Nephron progenitor cell (in vitro differentiated cells): Measurements from ENCODE around the gene ENKD1.

Experiments used
- DNase-seq: peaks from one replicate; pipeline ENCODE4 v3.0.0; 2021
- H3K27ac Mint-ChIP-seq: 2 replicates; pipeline ENCODE4 v1.8.0; 2021; ENCODE audit warnings: mild to moderate bottlenecking, moderate library complexity, mixed read lengths
- H3K27me3 Mint-ChIP-seq: 2 replicates; pipeline ENCODE4 v1.8.0; 2021; ENCODE audit warnings: mild to moderate bottlenecking, low read depth, mixed read lengths; ENCODE audit not compliant: poor library complexity
- H3K36me3 Mint-ChIP-seq: 2 replicates; pipeline ENCODE4 v1.8.0; 2021; ENCODE audit warnings: low read depth, mixed read lengths
- H3K4me1 Mint-ChIP-seq: 2 replicates; pipeline ENCODE4 v1.8.0; 2021; ENCODE audit warnings: mixed read lengths
- H3K4me3 Mint-ChIP-seq: 2 replicates; pipeline ENCODE4 v1.8.0; 2021; ENCODE audit warnings: mild to moderate bottlenecking, moderate library complexity, mixed read lengths
- H3K9me3 Mint-ChIP-seq: 2 replicates; pipeline ENCODE4 v1.8.0; 2021; ENCODE audit warnings: mild to moderate bottlenecking, moderate library complexity, mixed read lengths
- TF ChIP-seq, protein P1 (sequence below): fragments of 200-600 bp; sonication (generic); IDR thresholded peaks from 2 replicates; pipeline ENCODE4 v1.5.0; 2021; ENCODE audit warnings: antibody characterized with exemption

Gene ENKD1

DNA sequence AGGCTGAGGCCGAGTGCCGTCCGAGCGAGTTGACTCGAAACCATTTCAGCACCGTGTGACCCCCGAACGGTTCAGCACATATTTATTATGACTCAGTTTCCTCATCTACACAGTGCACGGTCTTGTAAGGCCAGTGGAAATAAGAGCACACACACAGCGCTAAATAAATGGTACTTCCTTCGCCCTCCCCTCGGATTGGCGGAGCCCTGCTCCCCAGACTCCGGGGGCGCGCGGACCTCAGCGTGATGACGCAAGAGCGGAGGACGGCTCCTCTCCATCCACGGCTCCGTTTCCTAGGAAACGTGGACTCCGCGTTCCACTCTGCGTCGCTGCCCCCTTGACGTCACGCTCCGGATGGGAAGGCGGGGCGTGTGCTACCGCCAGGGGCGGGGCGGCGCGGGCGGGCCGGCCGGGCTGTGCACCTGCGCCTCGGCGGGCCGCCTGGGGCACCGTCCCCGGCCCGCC is 6.0 kb downstream of the ENKD1 start, which contains the start of gene PARD6A:
Gene PARD6A (plus strand): TSS at position 397 of the 465 bp plus-strand sequence. CDS start 79 bp downstream, outside the sequence.
- Mint-ChIP-seq H3K36me3 (peaks cover 15% of the 10 kb centered on the region), H3K9me3 (no peaks in the 10 kb centered on the region), H3K4me3 (peak within 1 kb of the TSS; percentile 92), H3K27ac (peak within 1 kb of the TSS; percentile 99), H3K27me3 (peaks cover 26% of the 10 kb centered on the region), H3K4me1 (peaks cover 36% of the 10 kb centered on the region)
- DNase-seq, result peak; percentile 87
- TF ChIP-seq, protein P1, sequence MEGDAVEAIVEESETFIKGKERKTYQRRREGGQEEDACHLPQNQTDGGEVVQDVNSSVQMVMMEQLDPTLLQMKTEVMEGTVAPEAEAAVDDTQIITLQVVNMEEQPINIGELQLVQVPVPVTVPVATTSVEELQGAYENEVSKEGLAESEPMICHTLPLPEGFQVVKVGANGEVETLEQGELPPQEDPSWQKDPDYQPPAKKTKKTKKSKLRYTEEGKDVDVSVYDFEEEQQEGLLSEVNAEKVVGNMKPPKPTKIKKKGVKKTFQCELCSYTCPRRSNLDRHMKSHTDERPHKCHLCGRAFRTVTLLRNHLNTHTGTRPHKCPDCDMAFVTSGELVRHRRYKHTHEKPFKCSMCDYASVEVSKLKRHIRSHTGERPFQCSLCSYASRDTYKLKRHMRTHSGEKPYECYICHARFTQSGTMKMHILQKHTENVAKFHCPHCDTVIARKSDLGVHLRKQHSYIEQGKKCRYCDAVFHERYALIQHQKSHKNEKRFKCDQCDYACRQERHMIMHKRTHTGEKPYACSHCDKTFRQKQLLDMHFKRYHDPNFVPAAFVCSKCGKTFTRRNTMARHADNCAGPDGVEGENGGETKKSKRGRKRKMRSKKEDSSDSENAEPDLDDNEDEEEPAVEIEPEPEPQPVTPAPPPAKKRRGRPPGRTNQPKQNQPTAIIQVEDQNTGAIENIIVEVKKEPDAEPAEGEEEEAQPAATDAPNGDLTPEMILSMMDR, result no peak

DNA sequence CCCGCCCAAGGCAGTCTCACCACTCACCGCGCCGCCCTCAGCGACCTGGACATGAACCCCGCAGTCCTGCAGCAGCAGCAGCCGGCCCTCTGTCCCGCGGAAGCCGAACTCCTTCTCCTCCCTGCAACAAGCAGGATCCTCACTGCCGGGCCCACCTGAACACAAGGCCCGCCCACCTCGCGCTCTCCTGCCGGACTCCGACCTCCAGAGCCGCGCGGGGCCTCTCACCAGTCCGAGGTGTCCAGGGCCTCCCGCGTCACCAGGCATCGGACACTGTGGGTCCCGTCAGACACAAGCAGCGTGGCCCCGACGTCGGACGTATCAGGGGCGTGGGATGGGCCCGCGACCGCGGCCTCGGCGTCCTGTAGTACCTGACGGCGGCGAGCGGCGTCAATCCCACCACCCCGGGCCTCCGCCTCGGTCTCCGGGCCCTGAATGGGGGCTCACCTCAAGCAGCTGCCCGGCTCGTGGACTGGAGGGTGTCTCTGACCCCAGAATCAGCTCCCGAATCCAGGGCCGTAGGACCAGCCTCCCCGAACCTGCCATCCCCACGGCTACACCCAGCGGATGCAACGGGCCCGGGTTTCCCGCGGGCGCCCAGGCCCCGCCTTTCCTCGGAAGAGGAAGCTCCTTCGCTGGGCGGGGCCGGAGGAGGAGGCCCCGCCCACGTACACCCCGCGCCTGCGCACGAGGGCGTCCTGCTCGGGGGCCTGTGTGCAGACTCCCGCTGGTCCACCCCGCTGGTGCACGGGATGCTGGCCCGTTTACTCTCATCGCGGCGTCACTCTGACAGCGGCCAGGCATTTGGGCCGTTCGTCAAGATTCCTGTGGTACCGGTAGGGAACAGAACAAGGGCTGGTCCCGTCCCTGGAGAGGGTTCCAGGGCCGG is 6.6 kb downstream of the ENKD1 start, which contains the start of gene ACD:
Gene ACD (minus strand): TSS at position 586 of the 889 bp plus-strand sequence. CDS start 40 bp downstream, at position 546.
- Mint-ChIP-seq H3K27me3 (peaks cover 32% of the 10 kb centered on the region), H3K27ac (peak within 1 kb of the TSS; percentile 99), H3K4me3 (peak within 1 kb of the TSS; percentile 92), H3K36me3 (peaks cover 11% of the 10 kb centered on the region), H3K9me3 (no peaks in the 10 kb centered on the region), H3K4me1 (peaks cover 30% of the 10 kb centered on the region)
- peak; percentile 92 for DNase-seq
- TF ChIP-seq, protein P1, result no peak

DNA sequence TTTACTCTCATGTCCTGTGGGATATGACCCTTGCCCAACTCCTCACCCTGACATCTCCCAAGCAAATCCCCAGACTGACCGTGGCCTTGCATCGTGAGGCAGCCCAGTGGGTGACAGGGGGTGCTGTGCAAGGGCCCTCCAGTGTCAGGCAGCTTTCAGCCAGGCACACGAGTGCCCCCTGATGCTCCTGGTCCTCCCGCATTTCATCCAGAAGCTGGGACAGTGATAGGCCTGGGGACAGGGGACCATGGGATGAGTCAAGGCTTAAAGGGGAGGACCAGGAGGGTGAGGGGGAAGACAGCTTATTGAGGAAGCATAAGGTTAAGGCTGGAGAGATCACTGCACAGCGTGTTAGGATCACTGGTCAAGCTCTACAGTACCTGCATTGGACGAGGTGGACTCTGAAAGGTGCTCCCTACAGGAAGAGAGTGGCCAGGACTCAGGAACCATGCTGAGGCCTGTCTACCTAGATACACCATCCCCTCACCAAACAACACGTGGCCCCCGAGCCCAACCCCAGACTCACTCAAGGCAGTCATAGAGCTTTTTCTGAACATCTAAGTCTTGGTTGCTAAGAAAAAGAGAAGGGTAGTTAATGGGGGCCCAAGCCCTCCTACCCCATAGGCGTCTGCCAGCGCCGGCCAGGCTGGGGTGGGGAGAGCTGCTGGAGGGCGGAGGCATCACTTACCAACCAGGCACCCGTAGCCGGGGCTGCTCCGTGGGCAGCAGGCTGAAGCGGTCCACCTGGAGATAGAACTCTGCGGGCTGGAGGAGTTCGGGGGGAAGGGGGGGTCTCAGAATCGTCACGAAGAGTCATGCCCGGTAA is 7.5 kb downstream of the ENKD1 start:
- no peaks in the 10 kb centered on the region for H3K9me3 Mint-ChIP-seq
- peaks cover 2% of the 10 kb centered on the region for H3K36me3 Mint-ChIP-seq
- H3K27me3 Mint-ChIP-seq, result peaks cover 41% of the 10 kb centered on the region
- H3K4me1 Mint-ChIP-seq, result peaks cover 21% of the 10 kb centered on the region
- H3K27ac Mint-ChIP-seq, result no peak overlapping the region
- TF ChIP-seq, protein P1, result no peak
- peak overlapping the region; percentile 92 for H3K4me3 Mint-ChIP-seq
- no peak for DNase-seq

DNA sequence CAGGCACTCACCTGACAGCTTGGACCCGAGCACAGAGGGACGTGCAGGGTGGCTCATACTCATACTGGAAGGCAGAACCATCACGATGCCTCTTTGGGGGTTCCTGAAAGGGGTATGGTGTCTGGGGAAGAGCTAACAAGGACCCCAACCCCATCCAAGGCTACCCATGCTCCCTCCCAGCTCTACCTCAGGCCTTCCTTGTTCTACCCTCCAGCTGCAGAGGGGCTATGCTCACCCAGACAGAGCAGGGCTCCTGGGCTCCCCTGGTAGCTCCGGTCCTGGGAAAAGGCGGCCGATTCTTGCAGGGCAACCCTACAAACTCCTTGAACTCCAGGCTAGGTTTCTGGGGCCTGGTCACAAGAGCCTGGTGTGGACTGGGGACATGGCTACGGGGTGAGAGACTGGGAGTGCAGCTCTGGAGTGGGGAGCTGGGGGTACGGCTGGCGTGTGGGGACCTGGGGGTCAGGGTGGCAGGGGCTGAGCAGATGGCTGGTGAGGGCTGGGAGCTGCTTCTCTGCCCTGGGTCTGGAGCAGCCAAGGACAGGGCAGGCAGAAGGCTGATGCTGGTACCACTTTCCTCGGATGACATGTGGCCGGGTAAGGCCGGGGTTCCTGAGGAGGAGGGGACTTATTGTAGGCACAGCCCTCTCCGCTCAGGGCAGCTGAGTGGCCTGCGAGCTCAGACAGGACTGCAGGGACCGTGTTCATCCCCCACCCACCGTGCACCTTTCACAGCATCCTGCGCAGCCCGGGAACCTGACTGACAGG is 8.6 kb downstream of the ENKD1 start:
- peaks cover 47% of the 10 kb centered on the region for H3K27me3 Mint-ChIP-seq
- no peaks in the 10 kb centered on the region for H3K9me3 Mint-ChIP-seq
- no peak overlapping the region for H3K27ac Mint-ChIP-seq
- H3K4me1 Mint-ChIP-seq, result peaks cover 25% of the 10 kb centered on the region
- no peak overlapping the region for H3K4me3 Mint-ChIP-seq
- TF ChIP-seq, protein P1, result no peak
- no peaks in the 10 kb centered on the region for H3K36me3 Mint-ChIP-seq
- no peak for DNase-seq

DNA sequence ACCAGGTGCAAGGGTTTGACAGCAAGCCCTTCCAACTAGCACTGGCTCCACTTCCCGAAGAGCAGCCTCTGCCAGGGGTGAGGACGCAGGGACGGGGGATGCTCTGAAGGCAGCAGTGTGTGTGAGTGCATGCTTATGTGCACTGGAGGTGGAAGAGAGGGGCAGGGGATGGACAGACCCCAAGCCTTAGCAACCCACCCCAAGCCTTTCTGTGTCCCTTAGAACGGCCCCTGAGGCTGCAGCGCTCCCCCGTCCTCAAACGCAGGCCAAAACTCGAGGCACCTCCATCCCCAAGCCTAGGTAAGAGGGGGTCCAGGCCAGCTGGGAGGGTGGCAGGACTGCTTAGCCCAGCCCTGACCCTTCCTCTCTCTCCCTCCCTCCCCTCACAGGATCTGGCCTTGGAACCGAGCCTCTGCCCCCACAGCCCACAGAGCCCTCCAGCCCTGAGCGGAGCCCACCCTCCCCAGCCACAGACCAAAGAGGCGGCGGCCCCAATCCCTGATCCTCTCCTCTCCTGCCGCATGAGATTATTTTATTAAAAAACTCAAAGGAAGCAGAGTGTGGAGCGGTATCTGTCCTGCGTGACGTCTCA is 9.4 kb downstream of the ENKD1 start:
- peaks cover 47% of the 10 kb centered on the region for H3K27me3 Mint-ChIP-seq
- no peaks in the 10 kb centered on the region for H3K9me3 Mint-ChIP-seq
- H3K4me3 Mint-ChIP-seq, result no peak overlapping the region

More for the DNA sequence above, 9.4 kb downstream of the ENKD1 start:
- TF ChIP-seq, protein P1, result no peak
- H3K4me1 Mint-ChIP-seq, result peaks cover 25% of the 10 kb centered on the region
- no peak overlapping the region for H3K27ac Mint-ChIP-seq
- DNase-seq, result no peak
- no peaks in the 10 kb centered on the region for H3K36me3 Mint-ChIP-seq
